Measurements from ENCODE around the gene PDE6B.

DNA sequence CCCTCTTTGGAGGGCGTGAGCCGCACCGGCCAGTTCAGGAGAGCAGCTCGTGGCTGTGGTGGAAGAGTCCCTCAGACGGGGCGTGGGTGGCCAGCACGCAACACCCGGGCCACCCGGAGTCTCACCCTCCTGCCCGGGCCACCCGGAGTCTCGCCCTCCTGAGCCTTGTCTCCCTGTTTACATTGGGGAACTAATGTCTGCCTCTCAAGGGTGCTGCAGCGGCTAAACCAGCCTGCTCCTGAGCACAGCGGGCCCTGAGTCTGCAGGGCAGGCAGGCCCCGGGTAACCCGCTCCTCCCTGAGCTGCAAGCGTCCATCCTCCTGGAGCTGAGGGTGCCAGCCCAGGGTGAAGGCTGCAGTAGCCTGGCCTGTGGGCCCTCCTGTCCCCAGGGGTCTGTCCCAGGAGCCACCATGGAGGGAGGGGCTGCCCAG, 3.0 kb downstream of the PDE6B start:
- TF ChIP-seq CTCF (IDR thresholded peaks at IDR 0.05) (no peak), POLR2A (IDR thresholded peaks at IDR 0.05) (no peak)

Data from thyroid gland (tissue), 4 donors.